HL-60 (cell line): ENCODE results near the gene ART5.

ENCODE experiments used
- CTCF ChIP-seq: IDR thresholded peaks from one replicate; pipeline ENCODE4 v1.5.1; 2011; ENCODE audit warnings: low read length, control low read depth, inconsistent platforms; ENCODE audit not compliant: insufficient read depth
- GABPA ChIP-seq: IDR thresholded peaks from 2 replicates; pipeline ENCODE4 v1.6.1; 2012; ENCODE audit warnings: low read depth
- POLR2AphosphoS5 ChIP-seq: IDR thresholded peaks from 2 replicates; pipeline ENCODE4 v1.6.1; 2012; ENCODE audit warnings: low read depth

- no peak for TF ChIP-seq CTCF
- TF ChIP-seq POLR2AphosphoS5: no peak
- TF ChIP-seq GABPA: no peak
Observed at GRCh38 chr11:3665336-3666022, 23.7 kb upstream of the ART5 start.
